NCI-H2029 (cell line): ENCODE data around the gene DLAT.
"Not testable (repeated sequence)": the region's sequence is repeated elsewhere in the genome, so short reads cannot be mapped to it uniquely, and the experiment has no call there.

Experiments
- DNase-seq: peaks from one replicate; lab custom pipeline; 2025; lab: John Stamatoyannopoulos, UW

Gene DLAT

DNA sequence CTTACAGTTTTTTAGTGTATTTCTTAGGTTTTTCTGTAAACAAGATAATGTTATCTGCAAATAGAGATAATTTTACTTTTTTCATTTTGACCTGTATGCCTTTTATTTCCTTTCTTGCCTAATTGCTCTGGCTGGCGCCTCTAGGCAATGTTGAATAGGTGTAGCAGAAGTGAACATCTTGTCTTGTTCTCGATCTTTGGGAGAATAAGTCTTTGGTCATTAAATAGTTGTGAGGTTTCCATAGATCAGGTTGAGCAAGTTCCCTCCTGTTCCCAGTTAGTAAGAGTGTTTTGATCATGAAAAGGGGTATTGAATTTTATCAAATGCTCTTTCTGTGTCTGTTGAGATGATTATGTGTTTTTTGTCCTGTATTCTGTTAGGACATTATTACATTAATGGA is 24.6 kb downstream of the DLAT start:
- no peak for DNase-seq

DNA sequence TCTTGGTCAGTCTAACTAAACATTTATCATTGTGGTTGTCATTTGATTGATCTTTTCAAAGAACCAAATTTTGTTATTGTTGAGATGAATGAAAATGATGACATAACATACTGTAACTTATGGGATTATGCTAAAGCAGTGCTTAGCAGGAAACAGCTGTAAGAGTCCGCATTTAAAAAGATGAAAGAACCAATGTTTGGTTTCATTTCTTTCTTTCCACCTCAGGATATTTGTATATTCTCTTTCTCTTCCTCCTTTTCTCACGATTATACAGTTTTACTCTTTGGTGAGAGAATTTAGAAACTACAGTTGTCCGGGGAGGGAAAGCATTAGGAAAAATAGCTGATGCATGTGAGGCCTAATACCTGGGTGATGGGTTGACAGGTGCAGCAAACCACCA is 25.5 kb downstream of the DLAT start:
- no peak for DNase-seq

DNA sequence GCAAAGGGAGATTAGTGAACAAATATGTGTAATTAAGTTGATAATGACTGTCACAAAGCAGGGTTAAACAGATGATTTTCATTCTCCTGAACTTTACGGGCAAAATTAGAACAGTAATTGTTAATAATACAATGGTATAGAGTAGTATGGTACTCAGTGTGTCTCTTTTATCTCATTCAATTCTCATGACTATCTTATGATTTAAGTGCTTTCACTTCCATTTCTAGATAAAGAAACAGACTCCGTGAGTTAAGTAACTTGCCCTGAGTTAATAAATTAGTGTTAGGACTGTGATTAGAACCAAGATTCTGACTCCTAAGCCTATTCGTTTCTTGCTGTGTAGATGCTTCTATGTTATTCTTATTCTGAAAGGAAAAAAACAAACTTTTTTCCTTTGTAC is 26.6 kb downstream of the DLAT start:
- no peak for DNase-seq

DNA sequence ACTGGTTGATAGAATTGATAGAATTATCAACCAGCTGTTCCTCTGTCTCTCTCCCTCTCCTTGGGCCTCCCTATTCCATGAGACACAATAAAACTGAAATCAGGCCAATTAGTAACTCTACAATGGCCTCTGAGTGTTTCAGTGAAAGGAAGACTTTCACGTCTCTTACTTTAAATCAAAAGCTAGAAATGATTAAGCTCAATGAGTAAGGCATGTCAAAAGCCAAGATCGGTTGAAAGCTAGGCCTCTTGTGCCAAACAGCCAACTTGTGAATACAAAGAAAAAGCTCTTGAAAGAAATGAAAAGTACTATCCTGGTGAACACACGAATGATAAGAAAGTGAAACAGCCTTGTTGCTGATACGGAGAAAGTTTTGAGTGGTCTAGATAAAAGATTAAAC is 32.0 kb downstream of the DLAT start:
- no peak for DNase-seq

DNA sequence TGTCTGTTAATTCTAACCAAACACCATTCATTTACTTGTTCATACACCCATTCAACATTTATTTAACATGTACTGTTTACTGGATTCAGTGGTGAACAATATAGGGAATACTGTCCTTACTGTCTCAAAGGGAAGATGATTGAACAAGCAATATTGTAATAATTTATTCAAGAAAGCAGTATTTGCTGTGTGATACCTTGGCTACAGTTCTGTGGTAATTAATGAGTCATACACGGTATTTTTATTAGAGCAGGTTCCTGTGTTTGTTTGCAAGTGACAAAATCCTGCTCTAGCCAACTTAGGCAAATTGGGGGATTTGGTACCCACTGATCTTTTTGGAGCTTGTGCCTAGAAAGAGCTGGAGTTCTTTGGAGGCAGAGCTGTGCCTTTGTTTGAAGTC is 32.9 kb downstream of the DLAT start:
- DNase-seq, result no peak

DNA sequence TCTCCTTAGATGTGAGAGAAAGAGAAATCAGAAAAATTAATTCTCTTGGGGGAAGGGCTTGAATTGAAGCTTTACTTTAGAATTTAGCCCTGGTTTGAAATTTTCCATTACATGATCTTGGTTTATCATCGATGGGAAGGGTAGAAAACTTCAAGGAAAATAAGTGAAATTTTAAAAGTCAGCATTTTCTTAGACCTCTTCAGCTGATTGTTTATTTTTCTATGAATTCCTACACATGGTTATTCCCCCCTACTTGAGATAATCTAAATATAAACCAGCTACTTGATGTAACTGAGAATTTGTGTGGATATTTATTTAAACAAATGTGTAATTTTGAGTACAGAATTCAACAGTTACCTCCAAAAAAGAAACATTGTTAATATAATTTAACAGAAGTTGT is 37.7 kb downstream of the DLAT start:
- no peak for DNase-seq

DNA sequence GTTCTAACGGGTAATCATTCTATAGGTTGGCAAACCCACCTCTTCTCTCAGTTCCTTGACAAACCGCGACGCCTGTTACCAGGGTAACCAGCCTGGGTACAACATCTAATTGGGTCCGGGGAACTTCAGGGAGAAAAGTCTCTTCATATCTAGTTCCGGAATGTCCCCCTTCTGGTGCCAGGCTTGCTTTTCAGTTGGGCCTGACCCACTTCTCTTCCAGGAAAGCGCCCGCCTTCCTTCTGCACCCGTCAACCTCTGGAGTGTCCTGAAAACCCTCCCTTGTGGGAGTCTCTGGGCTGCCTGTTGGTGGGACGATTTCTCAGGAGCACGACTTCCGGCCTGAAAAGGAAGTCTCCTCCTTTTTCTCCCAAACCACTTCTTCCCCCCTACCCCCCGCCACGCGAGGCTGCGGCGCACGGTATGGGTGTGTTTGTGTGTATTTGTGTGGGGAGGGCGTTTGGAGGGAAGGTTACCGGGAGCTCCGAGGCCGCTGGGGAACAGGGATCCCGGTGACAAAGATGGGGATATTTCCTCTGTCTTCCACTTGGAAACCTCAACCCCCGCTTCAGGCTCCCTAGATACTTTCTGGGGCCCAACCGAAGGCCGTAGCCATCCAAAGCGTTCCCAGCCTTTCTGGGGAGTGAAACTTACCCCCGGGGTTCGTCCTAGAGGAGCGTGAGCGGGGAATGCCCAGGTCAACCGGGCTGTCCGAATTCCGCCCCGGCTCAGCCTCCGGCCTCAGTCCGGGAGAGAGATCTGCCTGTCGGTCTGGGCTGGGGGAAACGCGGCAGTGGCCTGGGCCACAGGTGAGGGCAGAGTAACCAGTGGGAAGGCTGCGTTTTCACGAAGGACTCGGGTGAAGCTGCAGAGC is 49.0 kb downstream of the DLAT start, which contains the start of the genes NKAPD1 and PIH1D2:
NKAPD1 (plus strand) TSS at position 359 of the 871 bp plus-strand sequence. CDS start 1,276 bp downstream, outside the sequence.
PIH1D2 (minus strand) TSS at position 77 of the 871 bp plus-strand sequence. CDS start 843 bp downstream, outside the sequence.
- peak; percentile 88 for DNase-seq

DNA sequence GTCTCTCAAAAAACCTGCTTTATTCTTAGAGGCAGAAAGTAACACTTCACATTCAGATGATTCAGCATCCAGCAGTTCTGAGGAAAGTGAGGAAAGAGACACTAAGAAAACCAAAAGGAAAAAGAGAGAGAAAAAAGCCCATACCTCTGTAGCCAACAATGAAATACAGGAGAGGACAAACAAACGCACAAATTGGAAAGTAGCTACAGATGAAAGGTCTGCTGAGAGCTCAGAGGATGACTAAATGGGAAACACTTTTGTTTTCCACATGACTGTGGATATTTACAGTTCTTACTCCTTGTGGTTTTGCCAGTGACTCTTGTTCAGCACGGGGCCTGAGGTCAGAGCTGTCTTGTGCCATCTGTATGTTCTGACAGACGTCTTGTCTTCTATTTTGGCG is 57.5 kb downstream of the DLAT start:
- DNase-seq, result no peak

DNA sequence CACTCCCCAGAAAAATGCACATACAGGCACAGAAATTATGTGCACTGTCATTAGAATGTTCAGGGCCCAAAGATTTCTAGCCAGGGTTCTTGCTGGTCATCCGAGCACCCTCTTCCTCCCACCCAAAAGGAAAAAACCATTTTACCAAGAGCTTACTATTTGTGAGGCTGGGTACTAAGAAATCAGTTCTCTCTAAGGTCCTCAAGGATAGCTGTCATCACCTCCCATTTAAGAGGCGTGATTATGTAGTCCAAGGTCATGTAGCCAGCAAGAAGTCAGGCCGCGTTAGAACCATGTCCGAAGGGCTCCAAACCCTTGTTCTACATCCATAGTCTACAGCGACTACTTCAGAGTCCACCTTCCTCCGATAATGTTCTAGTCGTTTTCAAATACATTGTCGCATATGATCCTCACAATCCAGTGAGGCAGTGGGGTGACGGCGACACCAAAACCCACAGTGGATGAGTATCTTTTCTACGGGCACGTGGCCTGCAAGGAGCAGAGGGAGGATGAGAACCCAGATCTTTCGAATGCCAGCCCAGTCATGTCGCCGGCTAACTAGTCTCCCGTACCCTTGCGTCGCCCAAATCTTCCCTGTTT is 60.7 kb downstream of the DLAT start:
- DNase-seq, result no peak

DNA sequence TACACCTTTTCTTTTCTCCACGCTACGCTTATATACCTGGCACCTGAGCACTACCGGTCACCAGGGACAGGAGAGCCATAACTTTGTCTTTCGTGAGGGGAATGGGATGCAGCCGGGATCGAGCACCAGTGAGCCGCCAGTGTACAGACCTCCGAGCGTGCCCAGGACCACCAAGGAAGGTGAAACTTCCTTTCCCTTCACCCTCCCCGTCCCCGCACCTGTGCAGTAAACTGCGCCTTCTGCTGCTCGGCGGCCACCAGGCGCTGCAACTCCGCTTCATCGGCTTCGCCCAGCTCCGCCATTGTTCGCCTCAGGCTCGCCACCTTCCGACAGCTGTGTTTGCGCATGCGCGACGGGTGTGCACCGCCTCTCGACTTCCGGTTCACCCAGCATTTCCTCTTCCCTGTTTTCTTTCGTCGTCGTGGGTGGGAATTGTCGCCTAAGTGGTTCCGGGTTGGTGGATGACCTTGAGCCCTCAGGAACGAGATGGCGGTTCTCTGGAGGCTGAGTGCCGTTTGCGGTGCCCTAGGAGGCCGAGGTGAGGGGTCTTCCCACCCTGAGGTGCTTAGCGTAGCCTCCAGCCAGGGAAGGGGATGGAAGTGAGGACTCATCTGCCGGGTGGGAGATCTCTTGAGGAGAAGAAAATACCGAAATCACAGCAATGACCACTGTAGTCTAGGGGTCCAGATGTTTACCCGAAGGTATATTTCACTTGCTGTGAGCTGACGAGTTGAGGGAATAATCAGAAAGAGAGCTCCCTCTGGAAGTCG is 61.4 kb downstream of the DLAT start, which contains the start of the genes SDHD and TIMM8B:
SDHD (plus strand) TSS at position 452 of the 770 bp plus-strand sequence; CDS start at position 487, 35 bp downstream.
TIMM8B (minus strand) TSS at position 335 of the 770 bp plus-strand sequence; CDS start at position 302, 33 bp downstream.
- DNase-seq, result peak; percentile 95

DNA sequence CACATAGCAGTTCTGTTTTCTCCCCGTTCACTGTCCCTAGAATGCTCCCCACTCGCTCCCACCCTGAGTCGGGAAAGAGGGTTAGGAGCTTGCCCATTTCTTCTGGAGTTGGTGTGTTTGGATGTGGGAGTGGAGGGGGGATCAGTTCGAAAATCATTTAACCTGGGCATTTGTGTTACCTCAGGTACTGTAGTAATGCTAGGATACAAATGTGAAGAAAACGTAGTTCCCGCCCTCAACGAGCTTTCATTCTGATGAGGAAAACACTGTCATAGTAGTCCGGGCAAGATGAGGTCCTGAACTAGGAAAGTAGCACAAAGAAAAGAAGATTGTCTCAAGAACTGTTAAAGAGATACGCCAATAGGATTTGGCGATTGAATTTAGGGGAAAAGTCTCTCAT is 62.0 kb downstream of the DLAT start:
- DNase-seq, result no peak

DNA sequence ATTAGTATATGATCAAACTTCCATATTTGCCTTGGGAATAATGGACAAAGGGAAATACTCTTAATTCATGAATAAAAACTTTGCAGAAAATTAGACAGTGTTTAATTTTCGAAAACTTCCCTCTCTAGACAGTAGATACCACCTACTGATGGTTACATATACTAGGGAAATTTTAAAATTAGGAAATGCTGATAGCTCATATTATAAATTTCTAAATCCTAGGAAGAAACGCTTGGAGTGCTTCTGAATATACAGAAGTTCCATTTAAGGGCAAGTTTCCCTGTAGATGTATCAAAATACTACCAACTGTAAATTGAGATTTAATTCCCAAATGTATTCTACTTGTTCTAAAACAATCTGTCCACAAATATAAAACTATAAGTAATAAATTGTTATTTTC is 70.1 kb downstream of the DLAT start:
- DNase-seq, result not testable (repeated sequence)

DNA sequence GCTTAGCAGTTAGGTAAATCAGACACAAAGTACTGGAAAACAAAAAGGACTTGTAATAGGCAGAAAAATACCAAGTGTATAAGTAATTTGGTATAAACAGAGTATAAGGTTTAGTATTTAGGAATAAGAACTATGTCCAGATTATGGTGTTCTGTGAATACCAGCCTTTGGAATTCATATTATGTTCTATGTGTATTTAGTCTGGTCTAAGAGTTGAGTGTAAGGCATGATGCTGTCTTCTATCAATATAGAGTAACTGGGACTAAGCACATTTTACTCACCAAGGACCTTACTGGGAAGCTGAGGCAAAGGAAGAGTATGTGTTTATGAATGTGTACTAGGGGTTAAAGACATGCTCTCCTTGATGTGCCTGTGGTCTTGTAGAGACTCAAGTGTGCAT is 71.0 kb downstream of the DLAT start:
- DNase-seq, result no peak

DNA sequence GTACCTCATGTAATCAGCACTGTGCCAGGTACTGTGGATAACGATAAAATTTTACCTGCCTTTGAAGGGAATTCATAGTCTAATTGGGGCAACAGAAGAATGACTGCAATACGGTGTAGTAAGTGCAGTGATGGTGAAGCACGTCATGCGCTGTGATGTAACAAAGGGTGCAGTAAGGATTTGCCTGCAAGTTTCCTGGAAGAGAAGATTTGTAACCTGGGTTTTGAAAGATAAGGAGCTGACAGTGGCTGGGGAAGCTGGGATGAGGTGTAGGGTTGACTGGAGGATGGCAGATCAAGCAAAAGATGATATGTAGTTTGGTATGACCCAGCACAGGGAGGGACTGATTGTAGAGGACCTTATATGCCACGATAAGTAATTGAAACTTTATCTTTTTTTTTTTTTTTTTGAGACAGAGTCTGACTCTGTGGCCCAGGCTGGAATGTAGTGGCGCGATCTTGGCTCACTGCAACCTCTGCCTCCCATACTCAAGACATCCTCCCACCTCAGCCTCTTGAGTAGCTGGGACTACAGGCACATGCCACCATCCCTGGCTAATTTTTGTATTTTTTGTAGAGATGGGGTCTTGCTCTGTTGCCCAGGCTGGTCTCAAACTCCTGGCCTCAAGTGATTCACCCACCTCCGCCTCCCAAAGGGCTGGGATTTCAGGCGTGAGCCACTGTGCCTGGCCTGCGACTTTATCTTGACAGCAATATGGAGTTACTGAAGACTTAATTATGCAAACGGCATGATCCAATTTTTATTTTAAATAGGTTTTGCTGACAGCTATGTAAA is 72.7 kb downstream of the DLAT start:
- no peak for DNase-seq

DNA sequence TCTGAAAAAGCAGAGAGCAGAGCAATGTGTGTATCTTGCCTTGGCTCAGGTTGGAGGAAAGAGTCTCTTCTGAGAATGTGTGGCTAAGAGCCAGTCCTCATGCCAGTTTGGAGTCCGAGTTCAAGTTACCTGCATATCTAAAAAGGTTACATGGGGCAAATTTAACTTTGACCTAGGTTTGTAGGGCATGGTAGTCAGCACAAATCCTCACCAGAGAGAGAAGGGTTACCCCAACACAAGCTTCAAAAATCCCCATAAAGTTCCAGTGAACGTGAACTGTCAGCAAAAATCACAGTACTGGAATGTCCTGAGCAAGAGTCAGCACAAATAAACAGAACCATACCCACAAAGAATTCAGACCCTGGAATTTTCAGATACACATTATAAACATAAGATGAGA is 75.3 kb downstream of the DLAT start:
- DNase-seq, result no peak

DNA sequence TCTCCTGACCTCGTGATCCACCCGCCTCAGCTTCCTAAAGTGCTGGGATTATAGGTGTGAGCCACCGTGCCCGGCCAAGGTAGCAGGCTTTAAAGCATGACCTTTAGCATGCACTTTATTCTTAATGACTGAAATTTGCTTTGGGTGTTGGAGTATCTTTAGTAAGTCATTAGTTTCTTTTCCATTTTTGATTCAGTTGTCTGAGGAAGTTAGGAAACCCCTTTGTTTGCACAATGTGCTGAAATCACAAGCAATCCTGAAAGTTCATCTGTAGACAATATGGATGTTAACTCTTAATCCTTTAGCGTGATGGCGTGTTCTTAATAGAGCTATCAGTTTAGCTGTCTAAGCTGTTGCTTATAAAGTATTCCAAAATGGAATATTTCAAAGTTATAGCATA is 78.2 kb downstream of the DLAT start:
- DNase-seq, result no peak

DNA sequence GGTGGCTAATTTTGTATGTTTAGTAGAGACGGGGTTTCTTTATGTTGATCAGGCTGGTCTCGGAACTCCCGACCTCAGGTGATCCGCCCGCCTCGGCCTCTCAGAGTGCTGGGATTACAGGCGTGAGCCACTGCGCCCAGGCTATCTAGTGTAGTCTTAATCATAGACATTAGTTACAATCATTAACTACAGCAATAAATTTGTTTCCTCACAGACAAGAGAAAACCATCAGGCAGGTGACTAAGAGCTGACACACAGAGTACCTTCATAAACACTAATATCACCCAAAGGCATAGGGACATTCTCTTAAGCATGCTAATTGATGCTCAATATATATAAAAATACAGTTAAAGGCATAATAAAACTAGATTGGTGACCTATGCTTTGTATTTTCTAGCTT is 80.9 kb downstream of the DLAT start:
- DNase-seq, result no peak
